GM12878 (cell line): ENCODE measurements around the gene CTSL. TPM values are rescaled to one million over a fixed set of nuclear protein-coding genes. Genes with fewer than 3 reads are reported as not detected.

Experiments
- ATAC-seq: fragments of 200-7000 bp; cut with Tn5 transposase; 3 replicates; pipeline ENCODE4 v1.9.1; 2020; ENCODE audit warnings: mild to moderate bottlenecking, moderate library complexity
- BruUV-seq: library from RNA; stranded (reverse); fragments of 400-500 nt; replicated peaks from 2 replicates; lab custom pipeline; 2021; lab: Mats Ljungman, UMichigan
- CTCF ChIA-PET: fragments of 300-600 bp; sonication (Branson Sonifier 250); formaldehyde crosslinking; extraction: SDS; loops from one replicate; lab custom pipeline; 2021; ENCODE audit warnings: inconsistent platforms; lab: Yijun Ruan, JAX
- POLR2A ChIA-PET: fragments of 350-600 bp; formaldehyde crosslinking; extraction: SDS; loops from one replicate; lab custom pipeline; 2021; ENCODE audit warnings: inconsistent platforms; lab: Charles Lee
- RAD21 ChIA-PET: fragments of 300-600 bp; sonication (Branson Sonifier 250); formaldehyde crosslinking; loops from one replicate; lab custom pipeline; 2023; ENCODE audit warnings: antibody characterized with exemption; ENCODE audit not compliant: unreplicated experiment; lab: Charles Lee
- SMC1A ChIA-PET: fragments of 300-600 bp; sonication (Branson Sonifier 250); formaldehyde crosslinking; loops from one replicate; lab custom pipeline; 2023; ENCODE audit not compliant: unreplicated experiment, uncharacterized antibody; lab: Charles Lee
- DNase-seq: peaks from one replicate; pipeline ENCODE4 v3.0.0-alpha.2; 2011; ENCODE audit warnings: low read depth, low spot score
- FAIRE-seq: peaks from 3 replicates; lab custom pipeline; 2011; peaks lifted over from hg19 to GRCh38; lab: Jason Lieb, UNC
- H2AFZ ChIP-seq: 2 replicates; pipeline ENCODE4 v1.6.0; 2011; ENCODE audit warnings: low read depth, low read length, control low read depth; ENCODE audit not compliant: control insufficient read depth
- H3K27ac ChIP-seq: 2 replicates; pipeline ENCODE4 v1.5.1; 2011; ENCODE audit warnings: control low read depth; ENCODE audit not compliant: control insufficient read depth, insufficient read depth
- H3K27me3 ChIP-seq, 2 experiments: replicated peaks in 1 of 2; 2 replicates each; pipeline versions ENCODE4 v1.6.0 to v1.6.1; 2011; ENCODE audit warnings: low read length in 1 of 2; ENCODE audit not compliant: control insufficient read depth in 2 of 2, insufficient read depth in 2 of 2
- H3K36me3 ChIP-seq, 2 experiments: 2 replicates each; pipeline ENCODE4 v1.5.1; 2011; ENCODE audit warnings: low read length in 1 of 2; ENCODE audit not compliant: control insufficient read depth in 2 of 2, insufficient read depth in 2 of 2
- H3K4me1 ChIP-seq: 2 replicates; pipeline ENCODE4 v1.6.1; 2011; ENCODE audit warnings: mild to moderate bottlenecking, low read length, moderate library complexity, mixed read lengths; ENCODE audit not compliant: control insufficient read depth, insufficient read depth
- H3K4me2 ChIP-seq: 2 replicates; pipeline ENCODE4 v1.6.0; 2011; ENCODE audit warnings: control low read depth; ENCODE audit not compliant: control insufficient read depth, insufficient read depth
- H3K4me3 ChIP-seq: fragments of 200-600 bp; sonication (generic); 2 replicates; pipeline ENCODE4 v1.5.1; 2016
- H3K79me2 ChIP-seq: 2 replicates; pipeline ENCODE4 v1.6.0; 2011; ENCODE audit warnings: low read length; ENCODE audit not compliant: control insufficient read depth, insufficient read depth
- H3K9ac ChIP-seq: 2 replicates; pipeline ENCODE4 v1.8.0; 2011; ENCODE audit warnings: low read length, control low read depth, mixed read lengths; ENCODE audit not compliant: control insufficient read depth, insufficient read depth
- H3K9me3 ChIP-seq: replicated peaks from 3 replicates; pipeline ENCODE4 v1.5.1; 2011; ENCODE audit warnings: mild to moderate bottlenecking, low read length; ENCODE audit not compliant: control insufficient read depth, insufficient read depth
- H4K20me1 ChIP-seq: 2 replicates; pipeline ENCODE4 v1.6.0; 2011; ENCODE audit not compliant: control insufficient read depth, insufficient read depth
- ASH2L ChIP-seq: fragments of 300-600, 200-600 bp; sonication (generic); IDR thresholded peaks from 2 replicates; pipeline ENCODE4 v1.6.1; 2017; ENCODE audit warnings: low read depth, mild to moderate bottlenecking, borderline replicate concordance
- ATF7 ChIP-seq: fragments of 450-650 bp; IDR thresholded peaks from 2 replicates; pipeline ENCODE4 v1.6.1; 2016; ENCODE audit warnings: low read depth, mild to moderate bottlenecking
- BRCA1 ChIP-seq: IDR thresholded peaks from 2 replicates; pipeline ENCODE4 v1.6.1; 2011; ENCODE audit warnings: low read depth, low read length, improper control_type of control experiment
- CBFB ChIP-seq: IDR thresholded peaks from 2 replicates; pipeline ENCODE4 v1.6.1; 2016; ENCODE audit warnings: antibody characterized with exemption, low read depth
- E2F8 ChIP-seq: fragments of 450-650 bp; IDR thresholded peaks from 2 replicates; pipeline ENCODE4 v1.6.1; 2018; ENCODE audit warnings: mild to moderate bottlenecking, low read depth, moderate library complexity; ENCODE audit not compliant: partially characterized antibody
- EED ChIP-seq: sonication (generic); IDR thresholded peaks from 2 replicates; pipeline ENCODE4 v1.6.1; 2016; ENCODE audit warnings: antibody characterized with exemption, low read depth
- ESRRA ChIP-seq: IDR thresholded peaks from 2 replicates; pipeline ENCODE4 v1.6.1; 2012; ENCODE audit warnings: mild to moderate bottlenecking, low read length, improper control_type of control experiment
- KAT2A ChIP-seq: conservative IDR thresholded peaks from 2 replicates; pipeline ENCODE4 v1.6.1; 2011; ENCODE audit warnings: low read depth, low read length; ENCODE audit not compliant: control insufficient read depth
- KDM1A ChIP-seq: fragments of 200-600 bp; sonication (generic); IDR thresholded peaks from 2 replicates; pipeline ENCODE4 v1.6.1; 2016; ENCODE audit warnings: borderline replicate concordance
- MTA3 ChIP-seq: IDR thresholded peaks from 2 replicates; pipeline ENCODE4 v1.6.1; 2012; ENCODE audit warnings: low read length, inconsistent platforms, borderline replicate concordance
- MYB ChIP-seq: fragments of 150-350 bp; IDR thresholded peaks from 2 replicates; pipeline ENCODE4 v1.6.1; 2014; ENCODE audit warnings: mild to moderate bottlenecking, low read depth, low read length, borderline replicate concordance
- NRF1 ChIP-seq: conservative IDR thresholded peaks from 2 replicates; pipeline ENCODE4 v1.6.1; 2011; ENCODE audit warnings: mild to moderate bottlenecking, low read depth, low read length, improper control_type of control experiment
- REST ChIP-seq: IDR thresholded peaks from 2 replicates; pipeline ENCODE4 v1.6.1; 2012; ENCODE audit warnings: mild to moderate bottlenecking, low read depth, low read length
- RFX5 ChIP-seq: IDR thresholded peaks from 2 replicates; pipeline ENCODE4 v1.6.1; 2011; ENCODE audit warnings: low read depth, low read length, improper control_type of control experiment
- ZBTB40 ChIP-seq: fragments of 450-650 bp; IDR thresholded peaks from 2 replicates; pipeline ENCODE4 v1.6.1; 2016; ENCODE audit warnings: mild to moderate bottlenecking, moderate library complexity, borderline replicate concordance
- ZSCAN29 ChIP-seq: fragments of 450-650 bp; IDR thresholded peaks from 2 replicates; pipeline ENCODE4 v1.6.1; 2017; ENCODE audit warnings: mild to moderate bottlenecking, moderate library complexity
- WGBS: methylation state at CpG from one replicate; pipeline ENCODE4 v1.1.6; 2016; ENCODE audit warnings: low lambda C conversion rate; ENCODE audit not compliant: insufficient replicate concordance, insufficient coverage; ENCODE audit errors: missing lambda C conversion rate; 5-methylcytosine and 5-hydroxymethylcytosine counted together
- in situ Hi-C: fragments of 300-500 bp; cut with MboI; formaldehyde crosslinking; loops from 9 replicates; pipeline ENCODE4 v1.14.3; 2018; ENCODE audit warnings: mixed read lengths
- intact Hi-C: fragments of 100-400 bp; cut with micrococcal nuclease; formaldehyde crosslinking; loops from one replicate; pipeline ENCODE4 v1.14.2; 2022; ENCODE audit not compliant: unreplicated experiment
- polyA plus RNA-seq, 11 experiments: library from polyadenylated mRNA; depleted of rRNA in 4 of 11; unstranded in 6 of 11; stranded (reverse) in 5 of 11; fragments of >200 nt; fragmentation: Nextera tagmentation in 4 of 11; fragmentation: Illumina TruSeq in 1 of 11; extraction: Ambion mirVana in 4 of 11; extraction: Trizol in 1 of 11; gene quantifications; 1 replicate in 1 of 11; 2 replicates in 10 of 11; pipeline versions ENCODE4 v1.2.1 to v1.2.3, GENCODE V29; 2011 to 2016; ENCODE audit warnings: inconsistent platforms in 2 of 11, missing spikeins in 2 of 11, low read depth in 1 of 11
- total RNA-seq, 4 experiments: library from RNA; depleted of rRNA in 3 of 4; stranded (reverse); fragments of >200 nt in 3 of 4; fragmentation: Illumina TruSeq in 1 of 4; extraction: Trizol in 1 of 4; gene quantifications; 2 replicates each; pipeline versions ENCODE4 v1.2.1 to v1.2.3, GENCODE V29; 2013 to 2021

Gene CTSL
- total and polyA plus RNA-seq, 10 of the 15 experiments (the other 5 are each of a cell fraction or from before 2014, with no cell fraction given) = 0.24 to 0.72 TPM; not detected in 8

- no peaks in the 10 kb centered on the region for H3K79me2 ChIP-seq
- no peak overlapping the region for H3K9ac ChIP-seq
- no peak for FAIRE-seq
- DNase-seq = no peak
- intact Hi-C loops = no loop called here
- ChIA-PET SMC1A (no interaction called here), POLR2A (no interaction called here), RAD21 (no interaction called here), CTCF (no interaction called here)
- no peak for ATAC-seq
- 62% methylated on average over 6 of the region's 6 CpGs for WGBS
- BruUV-seq = no TSS peak
- H3K4me3 ChIP-seq = no peak overlapping the region
- no peaks in the 10 kb centered on the region for H3K9me3 ChIP-seq
- no peak overlapping the region for H3K27ac ChIP-seq
- in situ Hi-C loops = no loop called here
- peaks cover 12% of the 10 kb centered on the region for H3K4me1 ChIP-seq
- peaks cover 7 to 15% of the 10 kb centered on the region in 2 experiments for H3K36me3 ChIP-seq
- no peak overlapping the region for H3K4me2 ChIP-seq
- H3K27me3 ChIP-seq = no peaks in the 10 kb centered on the region
- H4K20me1 ChIP-seq = no peaks in the 10 kb centered on the region
- H2AFZ ChIP-seq = no peak overlapping the region
- TF ChIP-seq MTA3 = no peak
- no peak for TF ChIP-seq ATF7
- TF ChIP-seq ASH2L = no peak
- no peak for TF ChIP-seq ZBTB40
- TF ChIP-seq KAT2A = no peak
- no peak for TF ChIP-seq E2F8
- TF ChIP-seq ZSCAN29 = no peak
- no peak for TF ChIP-seq NRF1
- TF ChIP-seq ESRRA = no peak
- TF ChIP-seq REST = no peak
- TF ChIP-seq BRCA1 = no peak
- TF ChIP-seq RFX5 = no peak
- TF ChIP-seq KDM1A = no peak
- TF ChIP-seq EED = no peak
- no peak for TF ChIP-seq MYB
- no peak for TF ChIP-seq CBFB
These were observed 21.6 kb upstream of the CTSL start for GRCh38 chr9:87704342-87704741.
